Nephron (organoid): Measurements from ENCODE around the gene SLCO3A1.

ENCODE experiments used
- H3K27ac Mint-ChIP-seq, 3 experiments: 2 replicates each; pipeline ENCODE4 v1.8.0; 2020; ENCODE audit warnings: mixed read lengths in 3 of 3, mild to moderate bottlenecking in 2 of 3, moderate library complexity in 1 of 3
- H3K27me3 Mint-ChIP-seq: 2 replicates; pipeline ENCODE4 v1.8.0; 2021; ENCODE audit warnings: low read depth, mild to moderate bottlenecking, moderate library complexity, mixed read lengths
- H3K36me3 Mint-ChIP-seq: 2 replicates; pipeline ENCODE4 v1.8.0; 2020; ENCODE audit warnings: low read depth, mixed read lengths
- H3K4me1 Mint-ChIP-seq: 2 replicates; pipeline ENCODE4 v1.8.0; 2020; ENCODE audit warnings: mixed read lengths
- H3K4me3 Mint-ChIP-seq, 3 experiments: 2 replicates each; pipeline ENCODE4 v1.8.0; 2020; ENCODE audit warnings: mild to moderate bottlenecking in 3 of 3, mixed read lengths in 3 of 3, moderate library complexity in 2 of 3
- H3K9me3 Mint-ChIP-seq: 2 replicates; pipeline ENCODE4 v1.8.0; 2020; ENCODE audit warnings: mixed read lengths
- TF ChIP-seq, protein P1 (sequence below), 3 experiments: fragments of 200-600 bp; sonication (generic); IDR thresholded peaks; one replicate each; pipeline ENCODE4 v1.5.0; 2021; ENCODE audit warnings: antibody characterized with exemption in 3 of 3; ENCODE audit not compliant: unreplicated experiment in 3 of 3

The SLCO3A1 gene

DNA sequence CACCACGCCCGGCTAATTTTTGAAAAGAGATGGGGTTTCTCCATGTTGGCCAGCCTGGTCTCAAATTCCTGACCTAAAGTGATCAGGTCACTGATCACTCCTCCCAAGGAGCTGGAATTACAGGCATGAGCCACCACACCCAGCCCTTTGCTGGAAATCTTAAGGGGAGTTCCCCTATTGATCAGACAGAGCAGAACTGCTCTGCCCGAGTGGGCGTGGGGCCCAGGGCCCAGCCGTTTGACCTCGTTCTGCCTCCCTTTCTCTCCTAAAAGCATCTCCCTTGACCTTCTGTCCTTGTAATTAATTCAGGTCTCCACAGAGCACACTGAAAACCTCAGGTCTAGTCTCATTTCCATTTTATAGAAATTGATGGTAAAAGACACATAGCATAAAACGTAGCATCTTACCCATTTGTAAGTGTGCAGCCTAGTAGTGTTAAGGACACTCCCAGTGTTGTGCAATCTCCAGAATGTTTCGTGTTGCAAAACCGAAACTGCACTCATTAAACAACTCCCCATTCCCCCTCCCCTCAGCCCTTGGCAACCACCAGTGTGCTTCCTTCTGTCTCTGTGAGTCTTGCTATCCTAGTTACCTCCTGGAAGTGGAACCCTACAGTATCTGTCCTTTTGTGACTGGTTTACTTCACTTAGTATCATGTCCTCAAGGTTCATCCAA is 89.3 kb downstream of the SLCO3A1 start:
- Mint-ChIP-seq H3K27ac (peak overlapping the region in 2 of 3 experiments; percentile 14 to 57), H3K4me1 (peaks cover 28% of the 10 kb centered on the region), H3K27me3 (peaks cover 41% of the 10 kb centered on the region), H3K4me3 (no peak overlapping the region), H3K36me3 (peaks cover 4% of the 10 kb centered on the region), H3K9me3 (no peaks in the 10 kb centered on the region)
- TF ChIP-seq, protein P1, sequence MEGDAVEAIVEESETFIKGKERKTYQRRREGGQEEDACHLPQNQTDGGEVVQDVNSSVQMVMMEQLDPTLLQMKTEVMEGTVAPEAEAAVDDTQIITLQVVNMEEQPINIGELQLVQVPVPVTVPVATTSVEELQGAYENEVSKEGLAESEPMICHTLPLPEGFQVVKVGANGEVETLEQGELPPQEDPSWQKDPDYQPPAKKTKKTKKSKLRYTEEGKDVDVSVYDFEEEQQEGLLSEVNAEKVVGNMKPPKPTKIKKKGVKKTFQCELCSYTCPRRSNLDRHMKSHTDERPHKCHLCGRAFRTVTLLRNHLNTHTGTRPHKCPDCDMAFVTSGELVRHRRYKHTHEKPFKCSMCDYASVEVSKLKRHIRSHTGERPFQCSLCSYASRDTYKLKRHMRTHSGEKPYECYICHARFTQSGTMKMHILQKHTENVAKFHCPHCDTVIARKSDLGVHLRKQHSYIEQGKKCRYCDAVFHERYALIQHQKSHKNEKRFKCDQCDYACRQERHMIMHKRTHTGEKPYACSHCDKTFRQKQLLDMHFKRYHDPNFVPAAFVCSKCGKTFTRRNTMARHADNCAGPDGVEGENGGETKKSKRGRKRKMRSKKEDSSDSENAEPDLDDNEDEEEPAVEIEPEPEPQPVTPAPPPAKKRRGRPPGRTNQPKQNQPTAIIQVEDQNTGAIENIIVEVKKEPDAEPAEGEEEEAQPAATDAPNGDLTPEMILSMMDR (IDR thresholded peaks at IDR 0.05; ENCODE audit: unreplicated experiment in 3 of 3): no peak

DNA sequence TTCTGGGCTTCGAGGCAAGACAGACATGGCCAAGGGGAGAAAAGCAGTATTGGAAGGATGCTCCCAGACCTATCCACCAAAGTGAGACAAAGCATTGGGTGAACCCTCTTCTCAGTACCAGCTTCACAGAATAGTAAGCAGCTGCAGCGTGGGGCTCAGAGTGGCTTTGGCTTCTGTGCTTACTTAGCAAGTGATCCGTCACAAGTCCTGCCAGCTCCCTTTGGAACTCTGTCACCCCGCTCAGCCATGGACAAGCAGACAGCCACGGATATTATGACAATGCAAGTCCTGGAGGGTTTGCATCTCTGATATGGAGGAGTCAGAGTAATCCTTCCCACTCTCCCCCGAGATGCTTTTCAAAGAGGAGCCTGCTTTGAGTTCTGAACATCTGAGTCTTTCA is 90.8 kb downstream of the SLCO3A1 start:
- peaks cover 4% of the 10 kb centered on the region for H3K36me3 Mint-ChIP-seq

DNA sequence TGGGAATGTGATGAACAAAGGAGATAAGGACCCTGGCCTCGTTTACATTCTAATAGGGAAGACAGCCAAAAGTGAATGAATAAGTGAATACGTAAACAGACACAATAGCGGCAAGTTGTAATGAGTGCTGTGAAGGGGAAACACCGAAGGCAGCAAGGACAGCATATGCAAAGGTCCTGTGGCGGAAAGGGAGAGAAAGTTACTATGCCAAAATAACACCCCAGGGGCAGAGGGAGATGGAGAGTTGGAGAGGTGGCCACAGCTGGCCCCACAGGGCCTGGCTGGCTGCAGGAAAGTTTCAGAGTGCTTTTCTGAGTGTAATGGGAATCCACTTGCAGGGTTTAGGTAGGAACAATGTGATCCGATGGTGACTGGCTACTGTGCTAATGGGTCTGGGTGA is 91.9 kb downstream of the SLCO3A1 start:
- Mint-ChIP-seq H3K4me3 (no peak overlapping the region), H3K27me3 (peaks cover 37% of the 10 kb centered on the region), H3K36me3 (no peaks in the 10 kb centered on the region), H3K27ac (no peak overlapping the region), H3K9me3 (no peaks in the 10 kb centered on the region), H3K4me1 (peaks cover 28% of the 10 kb centered on the region)
- TF ChIP-seq, protein P1 (IDR thresholded peaks at IDR 0.05; ENCODE audit: unreplicated experiment in 3 of 3): no peak

More for the DNA sequence above, 90.8 kb downstream of the SLCO3A1 start:
- H3K4me3 Mint-ChIP-seq: no peak overlapping the region
- TF ChIP-seq, protein P1 (IDR thresholded peaks at IDR 0.05; ENCODE audit: unreplicated experiment in 3 of 3): no peak
- no peaks in the 10 kb centered on the region for H3K9me3 Mint-ChIP-seq
- H3K4me1 Mint-ChIP-seq: peaks cover 34% of the 10 kb centered on the region
- H3K27ac Mint-ChIP-seq: no peak overlapping the region
- peaks cover 37% of the 10 kb centered on the region for H3K27me3 Mint-ChIP-seq

DNA sequence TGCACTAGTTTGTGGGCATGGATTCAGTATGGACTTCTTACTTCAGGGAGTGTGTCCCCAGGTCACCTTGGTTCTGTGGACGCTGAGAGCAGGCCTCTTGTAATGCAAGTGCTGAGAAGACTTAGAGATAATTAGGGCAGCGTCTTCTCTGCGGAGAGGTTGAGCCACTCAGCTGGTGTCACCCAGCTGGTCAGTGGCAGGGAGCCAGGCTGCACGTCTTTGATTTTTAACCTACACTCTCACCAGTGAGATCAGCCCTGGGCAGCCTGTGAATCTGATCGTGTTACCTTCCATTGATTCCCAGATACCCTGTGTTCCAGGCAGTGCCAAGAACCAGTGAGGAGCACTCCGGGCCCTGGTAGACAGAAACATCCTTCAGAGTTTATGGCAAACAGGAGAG is 92.6 kb downstream of the SLCO3A1 start:
- Mint-ChIP-seq H3K4me1 (peaks cover 25% of the 10 kb centered on the region), H3K36me3 (no peaks in the 10 kb centered on the region), H3K27ac (no peak overlapping the region), H3K9me3 (no peaks in the 10 kb centered on the region), H3K4me3 (no peak overlapping the region), H3K27me3 (peaks cover 37% of the 10 kb centered on the region)
- TF ChIP-seq, protein P1 (IDR thresholded peaks at IDR 0.05; ENCODE audit: unreplicated experiment in 3 of 3): no peak

DNA sequence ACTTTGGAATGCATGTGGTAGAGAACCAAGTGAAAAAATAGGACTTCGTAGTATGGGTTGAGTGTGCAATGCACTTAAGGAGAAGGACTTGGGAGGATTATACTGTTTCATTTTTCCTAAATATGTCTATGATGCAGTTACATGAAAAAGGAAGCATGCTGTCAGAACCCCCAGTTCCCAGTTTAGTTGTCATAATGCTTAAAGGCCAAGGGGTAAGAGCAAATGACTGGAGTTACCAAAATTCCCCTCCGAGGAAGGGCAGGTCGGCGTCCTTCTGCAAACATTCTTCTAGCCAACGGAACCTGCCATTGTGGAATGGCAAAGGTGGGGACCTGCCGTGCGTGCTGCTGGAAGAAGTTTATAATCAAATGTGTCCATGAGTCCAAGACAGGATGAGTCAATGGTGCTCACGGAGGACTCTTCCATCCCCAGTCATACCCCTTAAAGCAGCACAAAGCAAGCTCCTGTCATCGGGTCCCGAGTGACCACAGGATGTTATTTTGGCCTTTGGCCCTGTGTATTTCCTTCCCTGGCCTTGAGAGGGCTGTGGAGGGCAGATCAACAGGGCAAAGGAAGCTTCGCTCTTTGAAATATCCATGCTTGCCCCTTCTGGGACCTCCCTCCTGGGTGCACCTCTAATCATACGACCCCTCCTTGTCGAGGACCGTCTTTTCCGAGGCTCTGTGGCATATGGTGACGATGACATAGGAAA is 93.2 kb downstream of the SLCO3A1 start:
- Mint-ChIP-seq H3K36me3 (no peaks in the 10 kb centered on the region), H3K27ac (no peak overlapping the region), H3K4me3 (no peak overlapping the region), H3K4me1 (peaks cover 23% of the 10 kb centered on the region), H3K27me3 (peaks cover 34% of the 10 kb centered on the region), H3K9me3 (no peaks in the 10 kb centered on the region)
- TF ChIP-seq, protein P1 (IDR thresholded peaks at IDR 0.05; ENCODE audit: unreplicated experiment in 3 of 3): no peak
